OCI-LY3 (cell line): ENCODE measurements around the gene ARHGEF28.

ENCODE experiments used
- H2AFZ ChIP-seq: fragments of 200-600, 300-600 bp; shearing (Covaris generic); 2 replicates; pipeline ENCODE4 v1.6.0; 2014; ENCODE audit warnings: antibody characterized with exemption, low read depth, low read length
- H3K27ac ChIP-seq: fragments of 200-600, 300-600 bp; sonication (generic); 2 replicates; pipeline ENCODE4 v1.5.1; 2014; ENCODE audit warnings: mild to moderate bottlenecking, low read length, moderate library complexity, mixed read lengths
- H3K27me3 ChIP-seq: fragments of 200-600, 300-600 bp; sonication (generic); 2 replicates; pipeline ENCODE4 v1.6.1; 2014; ENCODE audit warnings: low read depth, low read length, mixed read lengths
- H3K36me3 ChIP-seq: fragments of 200-600, 300-600 bp; sonication (generic); replicated peaks from 2 replicates; pipeline ENCODE3; 2014; ENCODE audit warnings: low read depth, low read length, mixed read lengths
- H3K4me1 ChIP-seq: fragments of 300-600, 200-600 bp; sonication (generic); 2 replicates; pipeline ENCODE4 v1.6.1; 2014; ENCODE audit warnings: low read length, mixed read lengths
- H3K4me2 ChIP-seq: fragments of 200-600, 300-600 bp; sonication (generic); 2 replicates; pipeline ENCODE4 v1.6.1; 2014; ENCODE audit warnings: low read length, mixed read lengths
- H3K4me3 ChIP-seq: fragments of 300-600, 200-600 bp; sonication (generic); 2 replicates; pipeline ENCODE4 v1.5.1; 2014; ENCODE audit warnings: antibody characterized with exemption, mild to moderate bottlenecking, low read length, moderate library complexity
- H3K79me2 ChIP-seq: fragments of 300-600, 200-600 bp; shearing (Covaris generic); 2 replicates; pipeline ENCODE4 v1.6.1; 2014; ENCODE audit warnings: mild to moderate bottlenecking, low read length, mixed read lengths
- H3K9ac ChIP-seq: fragments of 300-600, 200-600 bp; shearing (Covaris generic); 2 replicates; pipeline ENCODE4 v1.6.0; 2014; ENCODE audit warnings: mild to moderate bottlenecking, low read length, moderate library complexity
- H3K9me3 ChIP-seq: fragments of 200-600, 300-600 bp; shearing (Covaris generic); 2 replicates; pipeline ENCODE4 v1.6.1; 2014; ENCODE audit warnings: low read length, mixed read lengths; ENCODE audit not compliant: insufficient read depth
- H4K20me1 ChIP-seq: fragments of 200-600, 300-600 bp; sonication (generic); 2 replicates; pipeline ENCODE4 v1.6.1; 2016; ENCODE audit warnings: low read length, mixed read lengths; ENCODE audit not compliant: insufficient read depth
- EZH2phosphoT487 ChIP-seq: fragments of 200-600 bp; shearing (Covaris generic); IDR thresholded peaks from 2 replicates; pipeline ENCODE4 v1.6.1; 2018; ENCODE audit warnings: antibody characterized with exemption, mixed run types, low read depth
- TF ChIP-seq, protein P1 (sequence below): fragments of 200-600, 300-600 bp; sonication (generic); IDR thresholded peaks from 2 replicates; pipeline ENCODE4 v1.5.1; 2014; ENCODE audit warnings: antibody characterized with exemption, low read length, low read depth

ARHGEF28 gene

DNA sequence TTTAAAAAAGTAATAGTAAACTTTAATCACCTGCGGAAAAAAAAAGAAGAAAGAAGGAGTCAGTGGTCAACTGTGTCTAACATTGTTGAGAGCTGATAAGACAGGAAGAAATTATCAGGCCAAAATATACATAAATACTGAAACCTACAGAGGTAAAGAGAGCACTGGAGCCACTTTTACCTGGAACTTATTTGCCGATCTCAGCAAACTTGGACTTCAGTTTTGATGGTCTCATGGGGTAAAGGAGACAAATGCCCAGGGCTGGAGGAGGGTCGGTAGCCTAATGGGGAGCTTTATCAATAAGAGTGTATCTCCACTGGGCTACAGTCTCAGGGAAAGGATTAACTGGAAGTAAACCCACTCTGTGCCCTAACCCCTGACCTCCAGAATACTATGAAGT, 26.6 kb upstream of the ARHGEF28 start:
- no peak for TF ChIP-seq EZH2phosphoT487
- TF ChIP-seq, protein P1, sequence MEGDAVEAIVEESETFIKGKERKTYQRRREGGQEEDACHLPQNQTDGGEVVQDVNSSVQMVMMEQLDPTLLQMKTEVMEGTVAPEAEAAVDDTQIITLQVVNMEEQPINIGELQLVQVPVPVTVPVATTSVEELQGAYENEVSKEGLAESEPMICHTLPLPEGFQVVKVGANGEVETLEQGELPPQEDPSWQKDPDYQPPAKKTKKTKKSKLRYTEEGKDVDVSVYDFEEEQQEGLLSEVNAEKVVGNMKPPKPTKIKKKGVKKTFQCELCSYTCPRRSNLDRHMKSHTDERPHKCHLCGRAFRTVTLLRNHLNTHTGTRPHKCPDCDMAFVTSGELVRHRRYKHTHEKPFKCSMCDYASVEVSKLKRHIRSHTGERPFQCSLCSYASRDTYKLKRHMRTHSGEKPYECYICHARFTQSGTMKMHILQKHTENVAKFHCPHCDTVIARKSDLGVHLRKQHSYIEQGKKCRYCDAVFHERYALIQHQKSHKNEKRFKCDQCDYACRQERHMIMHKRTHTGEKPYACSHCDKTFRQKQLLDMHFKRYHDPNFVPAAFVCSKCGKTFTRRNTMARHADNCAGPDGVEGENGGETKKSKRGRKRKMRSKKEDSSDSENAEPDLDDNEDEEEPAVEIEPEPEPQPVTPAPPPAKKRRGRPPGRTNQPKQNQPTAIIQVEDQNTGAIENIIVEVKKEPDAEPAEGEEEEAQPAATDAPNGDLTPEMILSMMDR = no peak

DNA sequence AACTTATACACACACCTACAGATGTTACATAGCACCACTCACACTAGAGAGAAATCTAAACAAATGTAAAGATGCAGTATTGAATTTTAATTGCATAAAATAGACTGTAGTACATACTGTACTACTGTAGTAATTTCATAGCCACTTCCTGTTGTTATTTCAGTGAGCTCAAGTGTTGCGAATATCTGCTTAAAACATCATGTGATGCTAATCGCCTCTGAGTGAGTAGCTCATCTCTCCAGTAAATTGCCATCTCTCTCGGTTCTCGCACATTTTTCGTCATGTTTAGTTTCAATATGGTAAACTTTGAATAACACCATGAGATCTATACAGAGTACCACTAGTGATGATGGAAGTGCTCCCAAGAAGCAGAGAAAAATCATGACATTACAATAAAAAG, 22.0 kb upstream of the ARHGEF28 start:
- Histone ChIP-seq H3K4me2 (no peak overlapping the region), H3K79me2 (no peaks in the 10 kb centered on the region), H3K4me3 (no peak overlapping the region), H2AFZ (no peak overlapping the region), H3K27ac (no peak overlapping the region), H3K36me3 (no peaks in the 10 kb centered on the region), H3K4me1 (no peaks in the 10 kb centered on the region), H3K9me3 (no peaks in the 10 kb centered on the region), H4K20me1 (no peaks in the 10 kb centered on the region), H3K27me3 (no peaks in the 10 kb centered on the region), H3K9ac (no peak overlapping the region)
- no peak for TF ChIP-seq EZH2phosphoT487
- TF ChIP-seq, protein P1 = no peak

More for the DNA sequence above, 26.6 kb upstream of the ARHGEF28 start:
- no peak overlapping the region for H2AFZ ChIP-seq
- H4K20me1 ChIP-seq = no peaks in the 10 kb centered on the region
- no peak overlapping the region for H3K9ac ChIP-seq
- no peaks in the 10 kb centered on the region for H3K79me2 ChIP-seq
- H3K36me3 ChIP-seq = no peaks in the 10 kb centered on the region
- no peak overlapping the region for H3K4me3 ChIP-seq
- H3K27me3 ChIP-seq = no peaks in the 10 kb centered on the region
- H3K27ac ChIP-seq = no peak overlapping the region
- no peaks in the 10 kb centered on the region for H3K4me1 ChIP-seq
- H3K4me2 ChIP-seq = no peak overlapping the region
- no peaks in the 10 kb centered on the region for H3K9me3 ChIP-seq

DNA sequence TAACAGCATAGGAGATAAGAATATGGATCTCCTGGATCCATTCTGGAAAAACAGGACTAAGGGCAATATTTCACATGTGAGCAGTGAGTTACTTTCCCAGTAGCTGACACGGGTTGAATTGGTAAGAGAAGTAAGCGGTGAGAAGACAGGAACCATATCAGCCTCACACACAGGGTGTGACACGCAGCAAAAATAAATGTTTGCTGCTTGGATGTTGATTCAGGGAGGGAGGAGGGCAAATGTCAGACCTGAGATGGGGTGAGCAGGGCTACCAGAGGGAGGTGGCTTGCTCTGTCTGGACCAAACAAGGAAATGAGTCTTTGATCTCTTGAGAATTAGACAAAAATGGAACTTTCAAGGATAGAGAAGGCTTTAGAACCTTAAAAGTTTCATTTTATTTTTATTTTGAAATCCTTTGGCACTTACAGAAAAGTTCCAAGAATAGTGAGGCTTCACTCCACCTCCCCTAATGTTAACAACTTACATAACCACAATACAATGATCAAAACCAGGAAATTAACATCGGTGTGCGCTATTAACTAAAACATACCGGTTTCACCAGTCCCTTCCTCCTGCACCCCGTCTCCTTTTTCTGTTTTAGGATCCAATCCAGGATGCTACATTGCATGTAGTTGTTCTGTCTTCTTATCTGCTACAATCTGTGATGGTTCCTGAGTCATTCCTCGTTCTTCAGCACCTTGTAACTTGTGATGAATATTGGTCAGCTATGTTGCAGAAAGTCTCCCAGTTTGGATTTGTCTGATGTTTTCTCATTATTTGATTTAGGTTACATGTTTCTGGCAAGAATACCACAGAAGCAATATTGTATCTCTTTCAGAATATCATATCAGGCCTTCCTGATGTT, 20.5 kb upstream of the ARHGEF28 start:
- no peak overlapping the region for H3K27ac ChIP-seq
- H3K27me3 ChIP-seq = no peaks in the 10 kb centered on the region
- H3K9me3 ChIP-seq = no peaks in the 10 kb centered on the region
- no peaks in the 10 kb centered on the region for H3K4me1 ChIP-seq
- TF ChIP-seq EZH2phosphoT487 = no peak
- TF ChIP-seq, protein P1 = no peak
- H3K9ac ChIP-seq = no peak overlapping the region
- no peaks in the 10 kb centered on the region for H3K36me3 ChIP-seq
- H4K20me1 ChIP-seq = no peaks in the 10 kb centered on the region
- H2AFZ ChIP-seq = no peak overlapping the region
- H3K4me3 ChIP-seq = no peak overlapping the region
- H3K4me2 ChIP-seq = no peak overlapping the region
- no peaks in the 10 kb centered on the region for H3K79me2 ChIP-seq

DNA sequence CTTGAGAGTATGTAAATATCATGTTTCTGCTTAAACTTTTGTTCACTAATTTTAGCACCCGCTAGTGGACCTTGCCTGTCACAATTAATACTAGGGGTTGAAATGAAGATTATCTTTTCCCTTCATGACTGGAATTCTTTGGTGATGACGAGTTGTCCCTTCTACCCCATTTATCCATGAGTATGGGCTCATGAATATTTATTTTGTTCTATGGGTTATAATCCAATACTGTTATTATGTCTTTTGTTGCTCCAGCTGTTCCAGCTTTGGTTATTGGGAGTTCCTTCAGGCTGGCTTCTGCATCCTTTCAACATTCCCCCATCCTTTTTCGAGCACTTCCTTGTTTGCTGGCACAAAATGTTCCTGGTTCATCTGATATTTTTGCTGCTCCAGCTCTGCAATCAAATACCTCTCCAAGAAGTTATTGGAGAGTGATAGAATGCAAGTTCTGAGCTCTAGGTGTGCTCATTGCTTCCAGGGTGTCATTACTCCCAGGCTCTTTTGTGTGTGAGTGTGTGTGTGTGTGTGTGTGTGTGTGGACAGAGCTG, 19.7 kb upstream of the ARHGEF28 start:
- Histone ChIP-seq H3K4me3 (no peak overlapping the region), H3K27me3 (no peaks in the 10 kb centered on the region), H2AFZ (no peak overlapping the region), H3K36me3 (no peaks in the 10 kb centered on the region), H3K4me1 (no peaks in the 10 kb centered on the region), H3K9me3 (no peaks in the 10 kb centered on the region), H3K4me2 (no peak overlapping the region), H3K27ac (no peak overlapping the region), H3K79me2 (no peaks in the 10 kb centered on the region), H3K9ac (no peak overlapping the region), H4K20me1 (no peaks in the 10 kb centered on the region)
- TF ChIP-seq, protein P1 = no peak
- TF ChIP-seq EZH2phosphoT487 = no peak
